A549 treated with CpdA at 1 μM for 4 hours (cell line): ENCODE results near the gene PCK1. TPM values are rescaled to one million over a fixed set of nuclear protein-coding genes. Genes with fewer than 3 reads are reported as not detected.

Source experiments
- total RNA-seq: library from RNA; stranded (reverse); fragments of 200-300 nt; extraction: Qiagen RNA extraction; gene quantifications from 5 replicates; pipeline ENCODE4 v1.2.3, GENCODE V29; 2022; ENCODE audit warnings: low read depth

The PCK1 gene
- 0.05 TPM in 1 of 5 replicates, not detected in the others for total RNA-seq

DNA sequence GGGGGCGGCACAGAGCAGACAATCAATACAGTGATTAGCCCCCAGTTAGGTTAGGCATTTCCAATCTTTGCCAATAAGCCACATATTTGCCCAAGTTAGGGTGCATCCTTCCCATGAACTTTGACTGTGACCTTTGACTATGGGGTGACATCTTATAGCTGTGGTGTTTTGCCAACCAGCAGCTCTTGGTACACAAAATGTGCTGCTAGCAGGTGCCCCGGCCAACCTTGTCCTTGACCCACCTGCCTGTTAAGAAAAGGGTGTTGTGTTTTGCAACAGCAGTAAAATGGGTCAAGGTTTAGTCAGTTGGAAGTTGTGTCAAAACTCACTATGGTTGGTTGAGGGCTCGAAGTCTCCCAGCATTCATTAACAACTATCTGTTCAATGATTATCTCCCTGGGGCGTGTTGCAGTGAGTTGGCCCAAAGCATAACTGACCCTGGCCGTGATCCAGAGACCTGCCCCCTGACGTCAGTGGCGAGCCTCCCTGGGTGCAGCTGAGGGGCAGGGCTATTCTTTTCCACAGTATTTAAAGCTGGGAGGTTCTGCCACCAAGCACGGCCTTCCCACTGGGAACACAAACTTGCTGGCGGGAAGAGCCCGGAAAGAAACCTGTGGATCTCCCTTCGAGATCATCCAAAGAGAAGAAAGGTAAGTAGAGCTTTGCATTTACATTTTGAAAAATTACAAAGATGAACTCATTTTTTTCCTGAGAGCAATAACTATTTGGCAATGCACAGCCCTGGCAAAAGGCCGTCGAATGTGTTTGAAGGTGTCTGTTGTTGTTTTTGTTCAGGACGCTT lies at the start of gene PCK1:
PCK1 (plus strand) TSS at position 557 of the 802 bp plus-strand sequence. CDS start 302 bp downstream, outside the sequence.

DNA sequence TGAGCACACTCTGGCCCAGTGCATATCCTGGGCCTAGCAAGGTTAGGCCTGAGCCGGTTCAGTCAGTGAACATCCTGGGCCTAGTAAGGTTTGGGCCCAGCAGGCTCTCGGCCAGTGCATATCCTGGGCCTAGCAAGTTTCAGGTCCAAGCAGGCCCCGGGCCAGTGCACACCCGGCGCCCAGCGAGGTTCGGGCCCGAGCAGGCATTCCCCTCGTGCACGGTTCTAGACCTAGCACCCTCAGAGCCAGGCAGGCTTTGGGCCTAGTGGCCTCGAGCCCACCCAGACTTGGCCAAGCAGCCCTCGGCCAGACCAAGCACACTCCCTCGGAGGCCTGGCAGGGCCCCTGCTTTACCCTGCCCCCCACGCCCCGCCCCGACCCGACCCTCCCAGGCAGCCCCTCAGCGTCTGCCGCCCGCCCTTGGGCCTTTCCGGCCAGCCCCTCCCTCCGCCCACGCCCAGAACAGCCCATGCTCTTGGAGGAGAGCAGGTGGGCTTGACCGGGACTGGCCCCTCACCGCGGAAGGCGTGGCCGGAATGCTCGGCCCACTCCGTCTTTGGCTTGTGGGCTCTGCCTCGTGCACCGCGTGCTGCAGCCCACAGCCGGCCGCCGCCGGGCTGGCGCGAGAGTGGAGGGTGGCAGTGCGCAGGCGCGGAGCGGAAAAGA lies 36.3 kb upstream of the PCK1 start, which contains the start of gene CTCFL:
CTCFL (minus strand) TSS at position 630 of the 666 bp plus-strand sequence. CDS start 935 bp downstream, outside the sequence.

Other genes starting within 250 kb of the PCK1 start
- gene SPO11, start 231.3 kb upstream of the PCK1 start, total RNA-seq: not detected in 5 replicates
- 61.4 to 75.1 TPM (median 69.0 TPM) in 5 replicates for gene RAE1, start 209.9 kb upstream of the PCK1 start, total RNA-seq
- 23.1 to 35.8 TPM (median 34.1 TPM) in 5 replicates for gene RBM38, start 169.7 kb upstream of the PCK1 start, total RNA-seq
- gene CTCFL, start 36.0 kb upstream of the PCK1 start, total RNA-seq: 0.12 TPM in 1 of 5 replicates, not detected in the others
- gene ZBP1, start 59.3 kb downstream of the PCK1 start, total RNA-seq: 0.02 to 0.10 TPM (median 0.07 TPM) in 3 of 5 replicates, not detected in the others
- 212 to 493 TPM (median 420 TPM) in 5 replicates for gene PMEPA1, start 148.9 kb downstream of the PCK1 start, total RNA-seq